GM12865 (cell line): ENCODE measurements around the gene ACTG1.

ENCODE experiments used
- DNase-seq: peaks from one replicate; pipeline ENCODE4 v3.0.0; 2010; ENCODE audit warnings: low read depth
- H3K4me3 ChIP-seq: 2 replicates; pipeline ENCODE4 v1.5.1; 2011; ENCODE audit warnings: mild to moderate bottlenecking, low read depth, low read length, control low read depth
- CTCF ChIP-seq: IDR thresholded peaks from 2 replicates; pipeline ENCODE4 v1.5.1; 2011; ENCODE audit warnings: low read length, control low read depth, low read depth, inconsistent platforms; ENCODE audit not compliant: insufficient read depth; ENCODE audit errors: missing control alignments

ACTG1 gene

DNA sequence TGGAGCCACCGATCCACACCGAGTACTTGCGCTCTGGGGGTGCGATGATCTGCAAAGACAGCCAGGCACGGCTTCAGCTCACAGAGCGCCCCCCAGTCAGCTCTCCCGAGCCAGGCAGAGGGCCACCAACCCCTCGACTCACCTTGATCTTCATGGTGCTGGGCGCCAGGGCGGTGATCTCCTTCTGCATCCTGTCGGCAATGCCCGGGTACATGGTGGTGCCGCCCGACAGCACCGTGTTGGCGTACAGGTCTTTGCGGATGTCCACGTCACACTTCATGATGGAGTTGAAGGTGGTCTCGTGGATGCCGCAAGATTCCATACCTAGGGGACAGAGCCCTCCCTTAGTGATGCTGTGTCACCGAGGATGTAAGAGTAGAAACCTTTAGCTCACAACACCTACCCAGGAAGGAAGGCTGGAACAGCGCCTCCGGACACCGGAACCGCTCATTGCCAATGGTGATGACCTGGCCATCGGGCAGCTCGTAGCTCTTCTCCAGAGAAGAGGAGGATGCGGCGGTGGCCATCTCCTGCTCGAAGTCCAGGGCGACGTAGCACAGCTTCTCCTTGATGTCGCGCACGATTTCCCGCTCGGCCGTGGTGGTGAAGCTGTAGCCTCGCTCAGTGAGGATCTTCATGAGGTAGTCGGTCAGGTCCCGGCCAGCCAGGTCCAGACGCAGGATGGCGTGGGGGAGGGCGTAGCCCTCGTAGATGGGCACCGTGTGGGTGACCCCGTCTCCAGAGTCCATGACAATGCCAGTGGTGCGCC, 1.6 kb downstream of the ACTG1 start:
- no peak for TF ChIP-seq CTCF
- peak; percentile 35 for DNase-seq
- peak overlapping the region; percentile 89 for H3K4me3 ChIP-seq

DNA sequence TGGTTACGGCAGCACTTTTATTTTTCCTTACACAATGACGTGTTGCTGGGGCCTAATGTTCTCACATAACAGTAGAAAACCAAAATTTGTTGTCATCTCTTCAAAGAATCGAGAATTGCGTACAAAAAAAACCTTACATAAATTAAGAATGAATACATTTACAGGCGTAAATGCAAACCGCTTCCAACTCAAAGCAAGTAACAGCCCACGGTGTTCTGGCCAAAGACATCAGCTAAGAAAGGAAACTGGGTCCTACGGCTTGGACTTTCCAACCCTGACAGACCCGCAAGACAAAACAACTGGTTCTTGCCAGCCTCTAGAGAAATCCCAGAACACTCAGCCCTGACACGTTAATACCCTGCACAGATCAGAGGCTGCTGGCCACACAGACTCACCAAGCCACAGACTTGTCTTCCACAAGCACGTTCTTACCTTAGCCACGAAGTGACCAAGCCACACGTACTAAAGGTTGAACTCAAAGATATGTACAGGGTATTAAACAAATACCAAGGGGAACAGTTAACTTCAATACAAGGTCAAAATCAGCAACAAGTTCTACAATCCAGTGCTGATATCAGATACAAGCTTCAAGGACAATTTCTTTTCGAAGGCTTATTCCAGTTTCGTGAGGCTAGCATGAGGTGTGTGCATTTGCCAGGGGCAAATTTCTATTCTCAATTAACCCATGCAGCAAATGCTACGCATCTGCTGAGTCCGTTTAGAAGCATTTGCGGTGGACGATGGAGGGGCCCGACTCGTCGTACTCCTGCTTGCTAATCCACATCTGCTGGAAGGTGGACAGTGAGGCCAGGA, 2.4 kb downstream of the ACTG1 start:
- peak; percentile 45 for DNase-seq
- peak overlapping the region; percentile 89 for H3K4me3 ChIP-seq
- no peak for TF ChIP-seq CTCF

GRCh38 chr17:81509207-81509971, 3.2 kb downstream of the ACTG1 start:
- DNase-seq = peak; percentile 78
- H3K4me3 ChIP-seq = peak overlapping the region; percentile 89
- TF ChIP-seq CTCF = no peak

DNA sequence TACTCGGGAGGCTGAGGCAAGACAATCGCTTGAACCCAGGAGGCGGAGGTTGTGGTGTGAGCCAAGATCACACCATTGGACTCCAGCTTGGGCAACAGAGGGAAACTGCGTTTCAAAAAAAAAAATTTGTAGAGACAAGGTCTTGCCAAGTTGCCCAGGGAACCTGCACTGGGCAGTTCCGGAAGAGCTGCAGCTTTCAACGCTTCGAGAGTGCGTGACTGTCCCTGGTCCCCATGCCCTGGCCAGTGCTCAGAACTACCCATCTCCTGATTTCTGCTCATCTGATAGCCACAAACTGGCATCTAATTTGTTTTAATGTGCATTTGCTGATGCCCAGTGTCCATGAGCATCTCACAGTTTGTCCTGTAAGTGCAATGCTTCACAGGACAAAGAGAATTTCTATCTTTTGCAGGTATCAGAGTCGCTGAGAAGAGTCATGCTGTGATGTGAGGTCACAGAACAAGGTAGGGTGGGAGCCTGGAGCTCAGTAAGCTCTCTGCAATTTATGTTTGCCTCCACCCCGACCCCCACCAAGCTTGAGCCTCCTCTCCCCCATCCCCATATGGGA, 3.9 kb downstream of the ACTG1 start:
- peak overlapping the region; percentile 89; the same call in 1 of the 2 replicates for H3K4me3 ChIP-seq
- peak; percentile 82 for DNase-seq
- TF ChIP-seq CTCF = no peak

DNA sequence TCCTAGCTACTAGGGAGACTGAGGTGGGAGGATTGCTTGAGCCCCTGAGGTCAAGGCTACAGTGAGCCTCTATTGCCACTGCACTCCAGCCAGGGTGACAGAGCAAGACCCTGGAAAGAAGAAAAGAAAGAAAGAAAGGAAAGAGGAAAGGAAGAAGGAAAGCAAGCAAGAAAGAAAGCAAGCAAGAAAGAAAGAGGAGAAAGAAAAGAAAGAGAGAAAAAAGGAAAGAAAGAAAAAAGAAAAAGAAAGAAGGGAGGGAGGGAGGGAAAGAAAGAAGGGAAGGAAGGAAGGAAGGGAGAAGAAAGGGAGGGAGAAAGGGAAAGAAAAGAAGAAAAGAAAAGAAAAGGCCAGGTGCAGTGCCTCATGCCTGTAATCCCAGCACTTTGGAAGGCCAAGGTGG, 9.0 kb downstream of the ACTG1 start:
- no peak for DNase-seq
- TF ChIP-seq CTCF = no peak
- no peak overlapping the region for H3K4me3 ChIP-seq

- H3K4me3 ChIP-seq = no peak overlapping the region
- TF ChIP-seq CTCF = no peak
- no peak for DNase-seq
Measured at GRCh38 chr17:81502471-81503017, 10.1 kb downstream of the ACTG1 start.
